GM23338 (cell line): ENCODE measurements around the gene SFT2D3.

Source experiments
- CREB1 ChIP-seq: fragments of 250-450 bp; sonication (Bioruptor Pico); IDR thresholded peaks from 2 replicates; pipeline ENCODE4 v1.5.0; 2020; ENCODE audit warnings: low read depth, mild to moderate bottlenecking, moderate library complexity
- CTCF ChIP-seq, 2 experiments: fragments of 200-600 bp in 1 of 2; sonication (generic) in 1 of 2; conservative IDR thresholded peaks; 2 replicates each; pipeline versions ENCODE4 v1.5.1 to v1.6.1; 2016 to 2017; ENCODE audit warnings: antibody characterized with exemption in 2 of 2, low read depth in 2 of 2, mild to moderate bottlenecking in 2 of 2, moderate library complexity in 1 of 2
- ETS1 ChIP-seq: IDR thresholded peaks from 2 replicates; pipeline ENCODE4 v1.6.1; 2016; ENCODE audit warnings: antibody characterized with exemption
- EZH2 ChIP-seq: fragments of 200-600 bp; sonication (generic); IDR thresholded peaks from one replicate; pipeline ENCODE4 v1.8.0; 2017; ENCODE audit warnings: antibody characterized with exemption, mild to moderate bottlenecking, low read depth; ENCODE audit not compliant: unreplicated experiment
- EZH2phosphoT487 ChIP-seq: fragments of 200-600 bp; sonication (generic); IDR thresholded peaks from one replicate; pipeline ENCODE4 v1.8.1; 2018; ENCODE audit warnings: antibody characterized with exemption; ENCODE audit not compliant: unreplicated experiment
- POLR2AphosphoS5 ChIP-seq: IDR thresholded peaks from 2 replicates; pipeline ENCODE4 v1.6.1; 2016; ENCODE audit warnings: antibody characterized with exemption, low read depth
- STAT1 ChIP-seq: IDR thresholded peaks from one replicate; pipeline ENCODE4 v1.6.1; 2016; ENCODE audit warnings: antibody characterized with exemption; ENCODE audit not compliant: unreplicated experiment
- ZNF114 ChIP-seq: fragments of 250-450 bp; sonication (Bioruptor Pico); IDR thresholded peaks from 2 replicates; pipeline ENCODE4 v1.5.0; 2020; ENCODE audit warnings: mild to moderate bottlenecking, moderate library complexity
- ZNF331 ChIP-seq: fragments of 250-450 bp; sonication (Bioruptor Pico); IDR thresholded peaks from 2 replicates; pipeline ENCODE4 v1.5.0; 2020; ENCODE audit warnings: low read depth, mild to moderate bottlenecking, moderate library complexity
- ZNF462 ChIP-seq: fragments of 250-450 bp; sonication (Bioruptor Pico); IDR thresholded peaks from 2 replicates; pipeline ENCODE4 v1.5.0; 2020; ENCODE audit warnings: mild to moderate bottlenecking, moderate library complexity
- TF ChIP-seq, protein P1 (sequence below): IDR thresholded peaks from one replicate; pipeline ENCODE4 v1.6.1; 2018; ENCODE audit warnings: antibody characterized with exemption; ENCODE audit not compliant: unreplicated experiment

DNA sequence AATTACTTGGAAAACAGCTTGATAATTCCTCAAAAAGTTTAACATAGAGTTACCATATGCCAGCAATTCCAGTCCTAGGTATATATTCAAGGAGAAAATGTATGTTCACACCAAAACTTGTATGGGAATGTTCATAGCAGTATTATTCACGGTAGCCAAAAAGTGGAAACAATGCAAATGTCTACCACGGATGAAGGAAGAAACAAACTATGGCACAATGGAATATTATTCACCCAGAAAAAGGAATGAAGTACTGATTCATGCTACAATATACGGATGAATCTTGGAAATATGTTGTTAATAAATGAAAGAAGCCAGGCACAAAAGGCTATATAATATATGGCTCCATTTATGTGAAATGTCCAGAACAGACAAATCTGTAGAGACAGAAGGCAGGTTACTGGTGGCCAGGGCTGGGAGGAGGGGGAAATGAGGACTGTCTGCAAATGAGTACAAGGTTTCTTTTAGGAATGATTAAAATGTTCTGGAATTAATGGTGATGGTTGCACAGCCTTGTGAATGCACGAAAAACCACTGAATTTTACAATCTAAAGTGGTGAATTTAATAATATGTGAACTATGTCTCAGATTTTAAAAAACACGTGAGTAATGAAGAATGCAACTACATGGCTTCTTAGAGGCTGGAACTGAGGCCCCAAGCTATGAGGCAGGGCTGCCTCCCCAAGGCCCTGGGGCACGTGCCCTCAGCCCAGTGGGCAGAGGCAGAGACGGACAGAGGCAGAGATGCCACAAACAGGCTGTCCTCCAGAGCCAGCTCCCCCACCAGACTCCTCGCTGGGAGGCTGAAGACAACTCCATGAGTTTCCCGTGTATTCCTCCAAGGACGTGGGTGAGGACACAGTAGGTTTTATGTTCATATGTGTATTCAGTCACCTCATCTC lies 31.0 kb upstream of the SFT2D3 start:
- TF ChIP-seq ZNF114 (CRISPR knock-in tag): no peak
- TF ChIP-seq EZH2phosphoT487: no peak
- no peak for TF ChIP-seq CTCF (conservative IDR thresholded peaks at IDR 0.05; ENCODE audit: low read depth in 2 of 2)
- no peak for TF ChIP-seq ZNF331 (CRISPR knock-in tag)
- no peak for TF ChIP-seq POLR2AphosphoS5
- no peak for TF ChIP-seq EZH2
- TF ChIP-seq, protein P1, sequence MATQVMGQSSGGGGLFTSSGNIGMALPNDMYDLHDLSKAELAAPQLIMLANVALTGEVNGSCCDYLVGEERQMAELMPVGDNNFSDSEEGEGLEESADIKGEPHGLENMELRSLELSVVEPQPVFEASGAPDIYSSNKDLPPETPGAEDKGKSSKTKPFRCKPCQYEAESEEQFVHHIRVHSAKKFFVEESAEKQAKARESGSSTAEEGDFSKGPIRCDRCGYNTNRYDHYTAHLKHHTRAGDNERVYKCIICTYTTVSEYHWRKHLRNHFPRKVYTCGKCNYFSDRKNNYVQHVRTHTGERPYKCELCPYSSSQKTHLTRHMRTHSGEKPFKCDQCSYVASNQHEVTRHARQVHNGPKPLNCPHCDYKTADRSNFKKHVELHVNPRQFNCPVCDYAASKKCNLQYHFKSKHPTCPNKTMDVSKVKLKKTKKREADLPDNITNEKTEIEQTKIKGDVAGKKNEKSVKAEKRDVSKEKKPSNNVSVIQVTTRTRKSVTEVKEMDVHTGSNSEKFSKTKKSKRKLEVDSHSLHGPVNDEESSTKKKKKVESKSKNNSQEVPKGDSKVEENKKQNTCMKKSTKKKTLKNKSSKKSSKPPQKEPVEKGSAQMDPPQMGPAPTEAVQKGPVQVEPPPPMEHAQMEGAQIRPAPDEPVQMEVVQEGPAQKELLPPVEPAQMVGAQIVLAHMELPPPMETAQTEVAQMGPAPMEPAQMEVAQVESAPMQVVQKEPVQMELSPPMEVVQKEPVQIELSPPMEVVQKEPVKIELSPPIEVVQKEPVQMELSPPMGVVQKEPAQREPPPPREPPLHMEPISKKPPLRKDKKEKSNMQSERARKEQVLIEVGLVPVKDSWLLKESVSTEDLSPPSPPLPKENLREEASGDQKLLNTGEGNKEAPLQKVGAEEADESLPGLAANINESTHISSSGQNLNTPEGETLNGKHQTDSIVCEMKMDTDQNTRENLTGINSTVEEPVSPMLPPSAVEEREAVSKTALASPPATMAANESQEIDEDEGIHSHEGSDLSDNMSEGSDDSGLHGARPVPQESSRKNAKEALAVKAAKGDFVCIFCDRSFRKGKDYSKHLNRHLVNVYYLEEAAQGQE: no peak
- no peak for TF ChIP-seq ETS1
- no peak for TF ChIP-seq STAT1
- TF ChIP-seq ZNF462 (CRISPR knock-in tag): no peak
- TF ChIP-seq CREB1 (CRISPR knock-in tag): no peak
